Neural progenitor cell (in vitro differentiated cells): ENCODE results near the gene PRSS16.

ENCODE experiments used
- EZH2 ChIP-seq: fragments of 200-600 bp; sonication (generic); IDR thresholded peaks from 2 replicates; pipeline ENCODE4 v1.6.1; 2017; ENCODE audit warnings: antibody characterized with exemption, mild to moderate bottlenecking, moderate library complexity
- TF ChIP-seq, protein P1 (sequence below): fragments of 200-600 bp; sonication (generic); IDR thresholded peaks from 2 replicates; pipeline ENCODE4 v1.5.1; 2017; ENCODE audit warnings: antibody characterized with exemption, mild to moderate bottlenecking

- TF ChIP-seq, protein P1, sequence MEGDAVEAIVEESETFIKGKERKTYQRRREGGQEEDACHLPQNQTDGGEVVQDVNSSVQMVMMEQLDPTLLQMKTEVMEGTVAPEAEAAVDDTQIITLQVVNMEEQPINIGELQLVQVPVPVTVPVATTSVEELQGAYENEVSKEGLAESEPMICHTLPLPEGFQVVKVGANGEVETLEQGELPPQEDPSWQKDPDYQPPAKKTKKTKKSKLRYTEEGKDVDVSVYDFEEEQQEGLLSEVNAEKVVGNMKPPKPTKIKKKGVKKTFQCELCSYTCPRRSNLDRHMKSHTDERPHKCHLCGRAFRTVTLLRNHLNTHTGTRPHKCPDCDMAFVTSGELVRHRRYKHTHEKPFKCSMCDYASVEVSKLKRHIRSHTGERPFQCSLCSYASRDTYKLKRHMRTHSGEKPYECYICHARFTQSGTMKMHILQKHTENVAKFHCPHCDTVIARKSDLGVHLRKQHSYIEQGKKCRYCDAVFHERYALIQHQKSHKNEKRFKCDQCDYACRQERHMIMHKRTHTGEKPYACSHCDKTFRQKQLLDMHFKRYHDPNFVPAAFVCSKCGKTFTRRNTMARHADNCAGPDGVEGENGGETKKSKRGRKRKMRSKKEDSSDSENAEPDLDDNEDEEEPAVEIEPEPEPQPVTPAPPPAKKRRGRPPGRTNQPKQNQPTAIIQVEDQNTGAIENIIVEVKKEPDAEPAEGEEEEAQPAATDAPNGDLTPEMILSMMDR: no peak
- TF ChIP-seq EZH2: no peak
Observed at GRCh38 chr6:27296106-27296783, 48.7 kb downstream of the PRSS16 start.
